IPS-11a (cell line): ENCODE results near the gene NHP2.
A peak's percentile ranks its signal among the peaks of the same experiment; 100 is the strongest.

Experiments used
- H3K4me3 ChIP-seq: one replicate; pipeline ENCODE4 v1.5.1; 2013; ENCODE audit warnings: low read depth, low read length, control low read depth

NHP2 gene

GRCh38 chr5:178176791-178177190 lies 23.1 kb upstream of the NHP2 start:
- no peak overlapping the region for H3K4me3 ChIP-seq

- H3K4me3 ChIP-seq, result no peak overlapping the region
Measured at GRCh38 chr5:178174456-178174855, 20.8 kb upstream of the NHP2 start.

- H3K4me3 ChIP-seq, result no peak overlapping the region
Measured at GRCh38 chr5:178170455-178170854, 16.8 kb upstream of the NHP2 start.

- H3K4me3 ChIP-seq, result no peak overlapping the region
Measured at GRCh38 chr5:178165581-178165980, 11.9 kb upstream of the NHP2 start.

- H3K4me3 ChIP-seq, result no peak overlapping the region
Measured at GRCh38 chr5:178163772-178164735, 10.4 kb upstream of the NHP2 start.

GRCh38 chr5:178162481-178162880 lies 8.8 kb upstream of the NHP2 start:
- no peak overlapping the region for H3K4me3 ChIP-seq

- no peak overlapping the region for H3K4me3 ChIP-seq
Measured at GRCh38 chr5:178160176-178160575, 6.5 kb upstream of the NHP2 start.

GRCh38 chr5:178155065-178155464 lies 1.4 kb upstream of the NHP2 start:
- H3K4me3 ChIP-seq, result no peak overlapping the region

GRCh38 chr5:178152491-178153444 lies 917 bp downstream of the NHP2 start:
- peak overlapping the region; percentile 82 for H3K4me3 ChIP-seq

- no peak overlapping the region for H3K4me3 ChIP-seq
Measured at GRCh38 chr5:178150977-178151734, 2.5 kb downstream of the NHP2 start.

- H3K4me3 ChIP-seq, result no peak overlapping the region
Measured at GRCh38 chr5:178149199-178149932, 4.3 kb downstream of the NHP2 start.

- H3K4me3 ChIP-seq, result no peak overlapping the region
Measured at GRCh38 chr5:178147406-178147805, 6.3 kb downstream of the NHP2 start.

- H3K4me3 ChIP-seq, result no peak overlapping the region
Measured at GRCh38 chr5:178145965-178146820, 7.5 kb downstream of the NHP2 start.

GRCh38 chr5:178143901-178144300 lies 9.8 kb downstream of the NHP2 start:
- H3K4me3 ChIP-seq, result no peak overlapping the region

- no peak overlapping the region for H3K4me3 ChIP-seq
Measured at GRCh38 chr5:178143246-178143645, 10.4 kb downstream of the NHP2 start.

GRCh38 chr5:178142642-178143041 lies 11.0 kb downstream of the NHP2 start:
- H3K4me3 ChIP-seq, result no peak overlapping the region

- no peak overlapping the region for H3K4me3 ChIP-seq
Measured at GRCh38 chr5:178141550-178141949, 12.1 kb downstream of the NHP2 start.

- no peak overlapping the region for H3K4me3 ChIP-seq
Measured at GRCh38 chr5:178137991-178138390, 15.7 kb downstream of the NHP2 start.

GRCh38 chr5:178136990-178137389 lies 16.7 kb downstream of the NHP2 start:
- H3K4me3 ChIP-seq, result no peak overlapping the region
